MCF 10A (cell line): ENCODE results near the gene ZCWPW1. TPM values are rescaled to one million over a fixed set of nuclear protein-coding genes. Genes with fewer than 3 reads are reported as not detected.

Experiments used
- BruUV-seq: library from RNA; stranded (reverse); fragments of 400-500 nt; replicated peaks from 2 replicates; lab custom pipeline; 2021; lab: Mats Ljungman, UMichigan
- CTCF ChIA-PET: fragments of 300-600 bp; sonication (Branson Sonifier 250); formaldehyde crosslinking; extraction: SDS; loops from one replicate; lab custom pipeline; 2021; ENCODE audit warnings: antibody characterized with exemption, inconsistent platforms; lab: Yijun Ruan, JAX
- POLR2A ChIA-PET: fragments of 300-600, 350-650 bp; sonication (Branson Sonifier 250); formaldehyde crosslinking; extraction: SDS; loops from one replicate; lab custom pipeline; 2020; ENCODE audit warnings: antibody characterized with exemption, inconsistent platforms; lab: Yijun Ruan, JAX
- DNase-seq: peaks from one replicate; pipeline ENCODE4 v3.0.0-alpha.2; 2018; ENCODE audit not compliant: unreplicated experiment
- H3K27ac Mint-ChIP-seq: one replicate; pipeline ENCODE4 v1.8.0; 2022; ENCODE audit warnings: mild to moderate bottlenecking, low read depth, mixed read lengths; ENCODE audit not compliant: unreplicated experiment
- H3K27me3 Mint-ChIP-seq: one replicate; pipeline ENCODE4 v1.8.0; 2022; ENCODE audit warnings: mixed read lengths; ENCODE audit not compliant: insufficient read depth, unreplicated experiment
- H3K36me3 Mint-ChIP-seq: one replicate; pipeline ENCODE4 v1.8.0; 2022; ENCODE audit warnings: mild to moderate bottlenecking, moderate library complexity, mixed read lengths; ENCODE audit not compliant: insufficient read depth, unreplicated experiment
- H3K4me1 Mint-ChIP-seq: one replicate; pipeline ENCODE4 v1.8.0; 2022; ENCODE audit warnings: mixed read lengths; ENCODE audit not compliant: insufficient read depth, unreplicated experiment
- H3K4me3 Mint-ChIP-seq: one replicate; pipeline ENCODE4 v1.8.0; 2022; ENCODE audit warnings: mild to moderate bottlenecking, moderate library complexity, mixed read lengths; ENCODE audit not compliant: unreplicated experiment
- H3K9me3 Mint-ChIP-seq: one replicate; pipeline ENCODE4 v1.8.0; 2022; ENCODE audit warnings: mixed read lengths; ENCODE audit not compliant: unreplicated experiment
- intact Hi-C: fragments of 100-400 bp; cut with micrococcal nuclease; formaldehyde crosslinking; loops from 2 replicates; pipeline ENCODE4 v1.14.1; 2022
- total RNA-seq: library from RNA; stranded (reverse); gene quantifications from 2 replicates; pipeline ENCODE4 v1.2.3, GENCODE V29; 2022
- TF ChIP-seq, protein P1 (sequence below): fragments of 200-600 bp; IDR thresholded peaks from one replicate; pipeline ENCODE4 v1.8.0; 2022; ENCODE audit warnings: antibody characterized with exemption, mild to moderate bottlenecking; ENCODE audit not compliant: unreplicated experiment

ZCWPW1 gene
- total RNA-seq, 1 experiment from 2014 or later, result 6.5 TPM

GRCh38 chr7:100465299-100465698, 36.8 kb upstream of the ZCWPW1 start:
- intact Hi-C loops, result loop anchor here (5.0 kb wide), 1 partner anchor 227 kb away; the partner anchor contains the start of gene GIGYF1
- peak overlapping the region; percentile 76 for H3K27ac Mint-ChIP-seq
- H3K4me1 Mint-ChIP-seq, result no peaks in the 10 kb centered on the region
- TF ChIP-seq, protein P1, sequence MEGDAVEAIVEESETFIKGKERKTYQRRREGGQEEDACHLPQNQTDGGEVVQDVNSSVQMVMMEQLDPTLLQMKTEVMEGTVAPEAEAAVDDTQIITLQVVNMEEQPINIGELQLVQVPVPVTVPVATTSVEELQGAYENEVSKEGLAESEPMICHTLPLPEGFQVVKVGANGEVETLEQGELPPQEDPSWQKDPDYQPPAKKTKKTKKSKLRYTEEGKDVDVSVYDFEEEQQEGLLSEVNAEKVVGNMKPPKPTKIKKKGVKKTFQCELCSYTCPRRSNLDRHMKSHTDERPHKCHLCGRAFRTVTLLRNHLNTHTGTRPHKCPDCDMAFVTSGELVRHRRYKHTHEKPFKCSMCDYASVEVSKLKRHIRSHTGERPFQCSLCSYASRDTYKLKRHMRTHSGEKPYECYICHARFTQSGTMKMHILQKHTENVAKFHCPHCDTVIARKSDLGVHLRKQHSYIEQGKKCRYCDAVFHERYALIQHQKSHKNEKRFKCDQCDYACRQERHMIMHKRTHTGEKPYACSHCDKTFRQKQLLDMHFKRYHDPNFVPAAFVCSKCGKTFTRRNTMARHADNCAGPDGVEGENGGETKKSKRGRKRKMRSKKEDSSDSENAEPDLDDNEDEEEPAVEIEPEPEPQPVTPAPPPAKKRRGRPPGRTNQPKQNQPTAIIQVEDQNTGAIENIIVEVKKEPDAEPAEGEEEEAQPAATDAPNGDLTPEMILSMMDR, result no peak
- DNase-seq, result no peak
- no peaks in the 10 kb centered on the region for H3K9me3 Mint-ChIP-seq
- no peak overlapping the region for H3K4me3 Mint-ChIP-seq
- no TSS peak for BruUV-seq
- CTCF ChIA-PET, result interaction anchor here (0.6 to 2.8 kb wide), 11 partner anchors 9 to 226 kb away, joined by 3 to 17 read pairs (median 5); partner anchors contain the start of gene FBXO24
- H3K36me3 Mint-ChIP-seq, result peaks cover 5% of the 10 kb centered on the region
- no peaks in the 10 kb centered on the region for H3K27me3 Mint-ChIP-seq
- POLR2A ChIA-PET, result interaction anchor here (0.6 to 1.5 kb wide), 5 partner anchors 9 to 120 kb away, joined by 3 to 6 read pairs (median 3); partner anchors contain the start of genes FBXO24 and LRCH4

DNA sequence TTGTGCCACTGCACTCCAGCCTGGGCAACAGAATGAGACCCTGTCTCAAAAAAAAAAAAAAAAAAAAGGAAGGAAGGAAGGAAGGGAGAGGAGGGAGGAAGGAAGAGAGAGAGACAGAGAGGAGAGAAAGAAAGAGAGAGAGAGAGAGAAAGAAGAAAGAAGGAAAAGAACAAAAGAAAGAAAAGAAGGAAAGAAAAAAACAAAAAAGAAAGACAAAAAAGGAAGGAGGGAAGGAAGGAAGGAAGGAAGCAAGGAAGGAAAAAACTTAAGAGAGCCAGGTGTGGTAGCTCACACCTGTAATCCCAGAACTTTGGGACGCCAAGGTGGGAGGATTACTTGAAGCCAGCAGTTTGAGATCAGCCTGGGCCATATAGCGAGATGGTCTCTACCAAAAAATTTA, 36.3 kb upstream of the ZCWPW1 start:
- CTCF ChIA-PET, result interaction anchor here (0.6 to 2.8 kb wide), 8 partner anchors 11 to 587 kb away, joined by 3 to 17 read pairs (median 4); partner anchors contain the start of gene FBXO24
- peaks cover 5% of the 10 kb centered on the region for H3K36me3 Mint-ChIP-seq
- no peaks in the 10 kb centered on the region for H3K27me3 Mint-ChIP-seq
- H3K4me3 Mint-ChIP-seq, result no peak overlapping the region
- no TSS peak for BruUV-seq
- no peak overlapping the region for H3K27ac Mint-ChIP-seq
- H3K4me1 Mint-ChIP-seq, result no peaks in the 10 kb centered on the region
- DNase-seq, result no peak
- POLR2A ChIA-PET, result interaction anchor here (0.6 to 1.5 kb wide), 4 partner anchors 10 to 121 kb away, joined by 3 to 6 read pairs (median 4); partner anchors contain the start of genes FBXO24 and LRCH4
- intact Hi-C loops, result loop anchor here (5.0 kb wide), 1 partner anchor 228 kb away; the partner anchor contains the start of gene GIGYF1
- H3K9me3 Mint-ChIP-seq, result no peaks in the 10 kb centered on the region
- TF ChIP-seq, protein P1, result no peak

- no peak within 1 kb of the TSS for H3K4me3 Mint-ChIP-seq
- H3K4me1 Mint-ChIP-seq, result no peaks in the 10 kb centered on the region
- BruUV-seq, result no TSS peak
- no peaks in the 10 kb centered on the region for H3K9me3 Mint-ChIP-seq
- TF ChIP-seq, protein P1, result no peak
- ChIA-PET CTCF (interaction anchor here (0.6 to 2.8 kb wide), 6 partner anchors 95 to 617 kb away, joined by 3 to 17 read pairs (median 10); no protein-coding TSS in a partner anchor), POLR2A (no interaction called here)
- H3K27ac Mint-ChIP-seq, result no peak within 1 kb of the TSS
- intact Hi-C loops, result no loop called here
- no peak for DNase-seq
- H3K36me3 Mint-ChIP-seq, result peaks cover 5% of the 10 kb centered on the region
- H3K27me3 Mint-ChIP-seq, result no peaks in the 10 kb centered on the region
Measured at GRCh38 chr7:100464210-100464660, 35.7 kb upstream of the ZCWPW1 start, which contains the start of gene SPACDR. Gene SPACDR, minus strand, starts transcription at chr7:100464260. Its CDS starts 235 bp downstream, at chr7:100464025.

DNA sequence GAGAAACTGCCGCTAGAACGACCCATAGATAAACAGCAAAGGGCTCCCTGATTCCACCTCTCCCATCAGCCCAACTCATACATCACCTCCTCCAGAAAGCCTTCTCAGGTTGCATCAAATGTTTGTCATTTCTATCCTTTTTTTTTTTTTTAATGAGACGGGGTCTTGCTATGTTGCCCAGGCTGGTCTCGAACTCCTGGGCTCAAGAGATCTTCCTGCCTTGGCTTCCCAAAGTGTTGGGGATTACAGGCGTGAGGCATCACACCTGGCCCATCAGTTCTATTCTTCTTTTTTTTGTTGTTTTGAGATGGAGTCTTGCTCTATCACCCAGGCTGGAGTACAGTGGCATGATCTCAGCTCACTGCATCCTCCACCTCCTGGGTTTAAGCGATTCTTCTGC, 28.5 kb upstream of the ZCWPW1 start:
- Mint-ChIP-seq H3K27me3 (no peaks in the 10 kb centered on the region), H3K27ac (no peak overlapping the region), H3K4me3 (no peak overlapping the region), H3K4me1 (no peaks in the 10 kb centered on the region), H3K36me3 (peaks cover 5% of the 10 kb centered on the region), H3K9me3 (no peaks in the 10 kb centered on the region)
- TF ChIP-seq, protein P1, result no peak
- intact Hi-C loops, result no loop called here
- DNase-seq, result no peak
- CTCF ChIA-PET, result no interaction called here
- no TSS peak for BruUV-seq
- POLR2A ChIA-PET, result no interaction called here
